Liver (tissue), 9 donors: ENCODE measurements around the gene KLHL33. TPM values are rescaled to one million over a fixed set of nuclear protein-coding genes. Genes with fewer than 3 reads are reported as not detected.

Experiments used
- DNase-seq: peaks from one replicate; pipeline ENCODE4 v3.0.0-alpha.2; 2017; ENCODE audit warnings: low spot score
- H3K27ac ChIP-seq, 2 donors: one replicate each; pipeline ENCODE4 v1.7.0; 2013; ENCODE audit warnings: inconsistent platforms in 2 of 2, low read length in 2 of 2, control low read depth in 1 of 2, low read depth in 1 of 2, mild to moderate bottlenecking in 1 of 2
- H3K27me3 ChIP-seq, 4 donors: one replicate each; pipeline versions ENCODE4 v1.6.1 to v1.7.0; 2013; ENCODE audit warnings: low read length in 3 of 4, inconsistent platforms in 1 of 4, mild to moderate bottlenecking in 1 of 4, moderate library complexity in 1 of 4; ENCODE audit not compliant: control insufficient read depth in 4 of 4, insufficient read depth in 4 of 4
- H3K36me3 ChIP-seq, 4 donors: one replicate each; pipeline versions ENCODE4 v1.6.1 to v1.7.0; 2013; ENCODE audit warnings: low read length in 3 of 4, mild to moderate bottlenecking in 3 of 4, low read depth in 1 of 4, moderate library complexity in 1 of 4; ENCODE audit not compliant: control insufficient read depth in 4 of 4, insufficient read depth in 3 of 4
- H3K4me1 ChIP-seq, 4 donors: one replicate each; pipeline versions ENCODE4 v1.6.1 to v1.7.0; 2013; ENCODE audit warnings: low read length in 3 of 4, mild to moderate bottlenecking in 3 of 4, moderate library complexity in 1 of 4; ENCODE audit not compliant: control insufficient read depth in 4 of 4, insufficient read depth in 4 of 4
- H3K4me3 ChIP-seq, 3 donors: one replicate each; pipeline versions ENCODE4 v1.6.1 to v1.7.0; 2013; ENCODE audit warnings: low read length in 3 of 3, control low read depth in 1 of 3, low read depth in 1 of 3, mild to moderate bottlenecking in 1 of 3
- H3K9ac ChIP-seq, 2 donors: one replicate each; pipeline ENCODE4 v1.7.0; 2013; ENCODE audit warnings: low read length in 2 of 2, mild to moderate bottlenecking in 2 of 2, moderate library complexity in 2 of 2, control low read depth in 1 of 2, low read depth in 1 of 2
- H3K9me3 ChIP-seq, 4 donors: one replicate each; pipeline versions ENCODE4 v1.6.1 to v1.7.0; 2013; ENCODE audit warnings: low read length in 3 of 4; ENCODE audit not compliant: control insufficient read depth in 4 of 4
- ATF3 ChIP-seq: IDR thresholded peaks from 2 replicates; pipeline ENCODE4 v1.6.1; 2016; ENCODE audit warnings: antibody characterized with exemption
- EGR1 ChIP-seq, 2 donors: IDR thresholded peaks; 2 replicates each; pipeline ENCODE4 v1.6.1; 2016 to 2018; ENCODE audit warnings: antibody characterized with exemption in 2 of 2, low read depth in 2 of 2
- FOXA2 ChIP-seq: IDR thresholded peaks from 2 replicates; pipeline ENCODE4 v1.6.1; 2016; ENCODE audit warnings: antibody characterized with exemption
- GABPA ChIP-seq, 2 donors: IDR thresholded peaks in 1 of 2; conservative IDR thresholded peaks in 1 of 2; 2 replicates each; pipeline ENCODE4 v1.6.1; 2016; ENCODE audit warnings: antibody characterized with exemption in 2 of 2, mild to moderate bottlenecking in 1 of 2, moderate library complexity in 1 of 2
- HNF4A ChIP-seq, 2 donors: conservative IDR thresholded peaks; 2 replicates each; pipeline ENCODE4 v1.6.1; 2016; ENCODE audit warnings: antibody characterized with exemption in 2 of 2, mild to moderate bottlenecking in 2 of 2
- HNF4G ChIP-seq: IDR thresholded peaks from 2 replicates; pipeline ENCODE4 v1.6.1; 2016; ENCODE audit warnings: antibody characterized with exemption
- NR2F2 ChIP-seq: IDR thresholded peaks from 2 replicates; pipeline ENCODE4 v1.6.1; 2016; ENCODE audit warnings: antibody characterized with exemption
- RAD21 ChIP-seq, 2 donors: IDR thresholded peaks; 2 replicates each; pipeline ENCODE4 v1.6.1; 2016; ENCODE audit warnings: antibody characterized with exemption in 2 of 2, mild to moderate bottlenecking in 2 of 2
- REST ChIP-seq: IDR thresholded peaks from 2 replicates; pipeline ENCODE4 v1.6.1; 2016; ENCODE audit warnings: antibody characterized with exemption, mild to moderate bottlenecking
- RXRA ChIP-seq, 2 donors: IDR thresholded peaks; 2 replicates each; pipeline ENCODE4 v1.6.1; 2017 to 2018; ENCODE audit warnings: antibody characterized with exemption in 2 of 2, mild to moderate bottlenecking in 1 of 2
- SP1 ChIP-seq: IDR thresholded peaks from 2 replicates; pipeline ENCODE4 v1.6.1; 2018; ENCODE audit warnings: antibody characterized with exemption, mild to moderate bottlenecking
- TAF1 ChIP-seq: conservative IDR thresholded peaks from 2 replicates; pipeline ENCODE4 v1.6.1; 2016; ENCODE audit warnings: antibody characterized with exemption, mild to moderate bottlenecking
- YY1 ChIP-seq: IDR thresholded peaks from 2 replicates; pipeline ENCODE4 v1.6.1; 2016; ENCODE audit warnings: antibody characterized with exemption, mild to moderate bottlenecking
- ZBTB33 ChIP-seq: IDR thresholded peaks from 2 replicates; pipeline ENCODE4 v1.6.1; 2016; ENCODE audit warnings: antibody characterized with exemption
- WGBS: extraction: QIAGEN DNeasy Blood & Tissue Kit; methylation state at CpG from one replicate; pipeline ENCODE4 v1.1.7; 2013; 5-methylcytosine and 5-hydroxymethylcytosine counted together
- polyA plus RNA-seq, 2 donors: library from polyadenylated mRNA; stranded (reverse) in 1 of 2; unstranded in 1 of 2; fragments of 200-250 nt in 1 of 2; fragments of >200 nt in 1 of 2; fragmentation: Nextera tagmentation in 1 of 2; extraction: Ambion mirVana in 1 of 2; gene quantifications; one replicate each; pipeline versions ENCODE4 v1.2.1 to v1.2.3, GENCODE V29; 2013 to 2015
- total RNA-seq, 2 donors: library from RNA; depleted of rRNA; stranded (reverse); fragments of >200 nt; gene quantifications; one replicate each; pipeline ENCODE4 v1.2.3, GENCODE V29; 2014
- TF ChIP-seq, protein P1 (sequence below): fragments of 150-350 bp; IDR thresholded peaks from 2 replicates; pipeline ENCODE4 v1.5.1; 2017; ENCODE audit warnings: improper control_type of control experiment, low read depth, low read length; ENCODE audit not compliant: missing input control
- TF ChIP-seq, protein P2 (sequence below): IDR thresholded peaks from 2 replicates; pipeline ENCODE4 v1.6.1; 2016; ENCODE audit warnings: antibody characterized with exemption
- donor health status: healthy.
- donor health status: healthy.
- donor health status: healthy.
- donor health status: healthy.
- donor health status: healthy.

The KLHL33 gene, protein sequence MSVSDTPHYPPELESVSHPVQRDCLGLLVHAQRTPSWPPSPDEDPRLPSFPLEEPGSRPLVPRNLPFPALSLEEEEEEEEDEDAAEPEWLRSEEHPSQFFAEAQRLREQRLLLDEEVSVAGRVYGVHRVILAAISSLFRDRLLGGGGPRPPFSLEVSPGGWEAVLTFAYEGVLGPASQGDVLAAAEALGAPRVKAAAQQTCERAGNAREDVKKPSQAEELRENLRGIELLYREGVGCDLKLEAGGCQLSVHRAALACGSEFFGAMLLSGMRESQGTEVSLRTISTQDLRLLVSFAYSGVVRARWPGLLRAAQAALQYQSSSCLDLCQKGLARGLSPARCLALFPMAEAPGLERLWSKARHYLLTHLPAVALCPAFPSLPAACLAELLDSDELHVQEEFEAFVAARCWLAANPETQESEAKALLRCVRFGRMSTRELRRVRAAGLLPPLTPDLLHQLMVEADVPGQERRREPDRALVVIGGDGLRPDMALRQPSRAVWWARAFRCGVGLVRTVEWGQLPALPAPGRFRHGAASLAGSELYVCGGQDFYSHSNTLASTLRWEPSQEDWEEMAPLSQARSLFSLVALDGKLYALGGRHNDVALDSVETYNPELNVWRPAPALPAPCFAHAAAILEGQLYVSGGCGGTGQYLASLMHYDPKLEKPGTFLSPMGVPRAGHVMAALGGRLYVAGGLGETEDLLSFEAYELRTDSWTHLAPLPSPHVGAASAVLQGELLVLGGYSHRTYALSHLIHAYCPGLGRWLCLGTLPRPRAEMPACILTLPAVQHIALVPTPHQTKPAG
- under 1 TPM; 0.17 to 0.23 TPM for total RNA-seq
- polyA plus RNA-seq: under 1 TPM; 0.06 to 0.14 TPM

- Histone ChIP-seq H3K9ac (no peak within 1 kb of the TSS), H3K27me3 (no peaks in the 10 kb centered on the region), H3K4me1 (no peaks in the 10 kb centered on the region), H3K36me3 (no peaks in the 10 kb centered on the region), H3K27ac (peak within 1 kb of the TSS in 1 of 2 donors; percentile 19), H3K4me3 (peak within 1 kb of the TSS in 1 of 3 donors; percentile 22), H3K9me3 (no peaks in the 10 kb centered on the region)
- TF ChIP-seq HNF4G: no peak
- no peak for TF ChIP-seq RAD21 (IDR thresholded peaks at IDR 0.05)
- TF ChIP-seq REST: no peak
- no peak for TF ChIP-seq SP1
- no peak for TF ChIP-seq EGR1 (IDR thresholded peaks at IDR 0.05; ENCODE audit: low read depth in 2 of 2)
- TF ChIP-seq HNF4A (conservative IDR thresholded peaks at IDR 0.05): no peak
- no peak for TF ChIP-seq FOXA2
- TF ChIP-seq RXRA (IDR thresholded peaks at IDR 0.05): no peak
- TF ChIP-seq, protein P1, sequence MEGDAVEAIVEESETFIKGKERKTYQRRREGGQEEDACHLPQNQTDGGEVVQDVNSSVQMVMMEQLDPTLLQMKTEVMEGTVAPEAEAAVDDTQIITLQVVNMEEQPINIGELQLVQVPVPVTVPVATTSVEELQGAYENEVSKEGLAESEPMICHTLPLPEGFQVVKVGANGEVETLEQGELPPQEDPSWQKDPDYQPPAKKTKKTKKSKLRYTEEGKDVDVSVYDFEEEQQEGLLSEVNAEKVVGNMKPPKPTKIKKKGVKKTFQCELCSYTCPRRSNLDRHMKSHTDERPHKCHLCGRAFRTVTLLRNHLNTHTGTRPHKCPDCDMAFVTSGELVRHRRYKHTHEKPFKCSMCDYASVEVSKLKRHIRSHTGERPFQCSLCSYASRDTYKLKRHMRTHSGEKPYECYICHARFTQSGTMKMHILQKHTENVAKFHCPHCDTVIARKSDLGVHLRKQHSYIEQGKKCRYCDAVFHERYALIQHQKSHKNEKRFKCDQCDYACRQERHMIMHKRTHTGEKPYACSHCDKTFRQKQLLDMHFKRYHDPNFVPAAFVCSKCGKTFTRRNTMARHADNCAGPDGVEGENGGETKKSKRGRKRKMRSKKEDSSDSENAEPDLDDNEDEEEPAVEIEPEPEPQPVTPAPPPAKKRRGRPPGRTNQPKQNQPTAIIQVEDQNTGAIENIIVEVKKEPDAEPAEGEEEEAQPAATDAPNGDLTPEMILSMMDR: no peak
- WGBS: 87% methylated on average over 17 of the region's 17 CpGs
- DNase-seq: no peak
Measured at GRCh38 chr14:20435582-20436362, at the start of gene KLHL33. Gene KLHL33, minus strand, starts transcription at chr14:20436166. Its CDS starts 355 bp downstream, at chr14:20435811.

GRCh38 chr14:20482382-20482781 lies 46.4 kb upstream of the KLHL33 start:
- WGBS: 89% methylated on average over 5 of the region's 5 CpGs
- DNase-seq: no peak
- no peak overlapping the region for H3K9ac ChIP-seq
- TF ChIP-seq RAD21 (IDR thresholded peaks at IDR 0.05) (no peak), REST (no peak), YY1 (no peak), TAF1 (no peak), ZBTB33 (no peak), SP1 (no peak), GABPA (IDR thresholded peaks at IDR 0.05 in 1 of 2, conservative IDR thresholded peaks at IDR 0.05 in 1 of 2) (no peak), FOXA2 (no peak), ATF3 (no peak), EGR1 (IDR thresholded peaks at IDR 0.05; ENCODE audit: low read depth in 2 of 2) (no peak), HNF4G (no peak), NR2F2 (no peak), RXRA (IDR thresholded peaks at IDR 0.05) (no peak)
- TF ChIP-seq, protein P2, sequence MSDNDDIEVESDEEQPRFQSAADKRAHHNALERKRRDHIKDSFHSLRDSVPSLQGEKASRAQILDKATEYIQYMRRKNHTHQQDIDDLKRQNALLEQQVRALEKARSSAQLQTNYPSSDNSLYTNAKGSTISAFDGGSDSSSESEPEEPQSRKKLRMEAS: no peak

More at GRCh38 chr14:20482382-20482781, 46.4 kb upstream of the KLHL33 start:
- Histone ChIP-seq H3K27ac (no peak overlapping the region), H3K9me3 (no peaks in the 10 kb centered on the region), H3K36me3 (peaks cover 0 to 7% (median 3%) of the 10 kb centered on the region in 4 donors), H3K4me1 (peaks cover 0 to 3% (median 1%) of the 10 kb centered on the region in 4 donors), H3K27me3 (peaks cover 0 to 2% (median 0%) of the 10 kb centered on the region in 4 donors), H3K4me3 (no peak overlapping the region)
